ENCODE results near the gene PRKRIP1.

DNA sequence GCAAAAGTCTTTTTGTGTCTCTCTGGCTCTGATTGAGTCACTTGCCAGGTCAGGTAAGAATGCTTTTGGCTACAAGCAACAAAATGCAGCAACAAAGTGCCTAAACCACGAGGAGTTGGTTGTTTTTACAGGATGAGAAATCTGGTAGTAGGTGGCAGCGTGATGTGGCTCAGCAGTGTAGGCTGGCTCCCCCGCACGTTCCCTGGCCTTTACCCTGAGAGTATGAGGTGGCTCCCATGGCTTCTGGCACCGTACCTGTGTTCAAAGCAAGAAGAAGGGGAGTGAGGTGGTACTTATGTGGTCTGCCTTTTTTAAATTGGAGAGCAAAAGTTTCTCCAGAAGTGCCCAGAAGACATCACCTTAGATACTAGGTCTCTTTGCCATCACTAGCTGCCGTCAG is 11.7 kb downstream of the PRKRIP1 start:
- TF ChIP-seq, protein P1, sequence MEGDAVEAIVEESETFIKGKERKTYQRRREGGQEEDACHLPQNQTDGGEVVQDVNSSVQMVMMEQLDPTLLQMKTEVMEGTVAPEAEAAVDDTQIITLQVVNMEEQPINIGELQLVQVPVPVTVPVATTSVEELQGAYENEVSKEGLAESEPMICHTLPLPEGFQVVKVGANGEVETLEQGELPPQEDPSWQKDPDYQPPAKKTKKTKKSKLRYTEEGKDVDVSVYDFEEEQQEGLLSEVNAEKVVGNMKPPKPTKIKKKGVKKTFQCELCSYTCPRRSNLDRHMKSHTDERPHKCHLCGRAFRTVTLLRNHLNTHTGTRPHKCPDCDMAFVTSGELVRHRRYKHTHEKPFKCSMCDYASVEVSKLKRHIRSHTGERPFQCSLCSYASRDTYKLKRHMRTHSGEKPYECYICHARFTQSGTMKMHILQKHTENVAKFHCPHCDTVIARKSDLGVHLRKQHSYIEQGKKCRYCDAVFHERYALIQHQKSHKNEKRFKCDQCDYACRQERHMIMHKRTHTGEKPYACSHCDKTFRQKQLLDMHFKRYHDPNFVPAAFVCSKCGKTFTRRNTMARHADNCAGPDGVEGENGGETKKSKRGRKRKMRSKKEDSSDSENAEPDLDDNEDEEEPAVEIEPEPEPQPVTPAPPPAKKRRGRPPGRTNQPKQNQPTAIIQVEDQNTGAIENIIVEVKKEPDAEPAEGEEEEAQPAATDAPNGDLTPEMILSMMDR (conservative IDR thresholded peaks at IDR 0.05; ENCODE audit: low read depth in 2 of 2): no peak
- no peak for TF ChIP-seq EZH2phosphoT487 (IDR thresholded peaks at IDR 0.05; ENCODE audit: unreplicated experiment)
- TF ChIP-seq POLR2AphosphoS5 (IDR thresholded peaks at IDR 0.05; ENCODE audit: low read depth): no peak
- TF ChIP-seq EZH2 (IDR thresholded peaks at IDR 0.05; ENCODE audit: low read depth, unreplicated experiment): no peak

Data from GM23338 (cell line).